ENCODE measurements around the gene PTPRG.

- TF ChIP-seq EZH2phosphoT487 (IDR thresholded peaks at IDR 0.05; ENCODE audit: borderline replicate concordance, low read depth, low read length): no peak
- no peak for TF ChIP-seq CTCF (conservative IDR thresholded peaks at IDR 0.05; ENCODE audit: low read length)
Measured at GRCh38 chr3:61730577-61731231, 169.3 kb downstream of the PTPRG start.
